IMR-90 (cell line): ENCODE data around the gene TTLL9.

Source experiments
- CTCF ChIP-seq: conservative IDR thresholded peaks from 2 replicates; pipeline ENCODE4 v1.5.1; 2012; ENCODE audit warnings: mild to moderate bottlenecking, low read depth, low read length, improper control_type of control experiment
- FOS ChIP-seq: fragments of 150-350 bp; IDR thresholded peaks from 2 replicates; pipeline ENCODE4 v1.6.1; 2016; ENCODE audit warnings: low read depth, low read length
- SMC3 ChIP-seq: fragments of 150-350 bp; IDR thresholded peaks from 2 replicates; pipeline ENCODE4 v1.6.1; 2016; ENCODE audit warnings: low read depth, mild to moderate bottlenecking, antibody characterized with exemption, low read length, moderate library complexity

- TF ChIP-seq FOS (no peak), SMC3 (no peak), CTCF (no peak)
These were observed 43.7 kb downstream of the TTLL9 start for GRCh38 chr20:31914170-31914569.
